Parathyroid adenoma (tissue), 2 donors: ENCODE measurements around the gene CYTL1.

Source experiments
- H2AFZ ChIP-seq: fragments of 300-600 bp; sonication (generic); one replicate; pipeline ENCODE4 v1.7.0; 2017; ENCODE audit warnings: antibody characterized with exemption, mild to moderate bottlenecking
- H3K27ac ChIP-seq: fragments of 300-600 bp; sonication (generic); one replicate; pipeline ENCODE4 v1.7.0; 2017
- H3K27me3 ChIP-seq: fragments of 300-600 bp; sonication (generic); one replicate; pipeline ENCODE4 v1.7.0; 2017; ENCODE audit warnings: low read length; ENCODE audit not compliant: control insufficient read depth, insufficient read depth
- H3K36me3 ChIP-seq: fragments of 300-600 bp; sonication (generic); one replicate; pipeline ENCODE4 v1.7.0; 2017; ENCODE audit warnings: low read length; ENCODE audit not compliant: control insufficient read depth, insufficient read depth
- H3K4me1 ChIP-seq: fragments of 300-600 bp; sonication (generic); one replicate; pipeline ENCODE4 v1.7.0; 2017; ENCODE audit warnings: control low read depth
- H3K4me2 ChIP-seq: fragments of 300-600 bp; sonication (generic); one replicate; pipeline ENCODE4 v1.7.0; 2017; ENCODE audit warnings: low read length
- H3K4me3 ChIP-seq: fragments of 300-600 bp; sonication (generic); one replicate; pipeline ENCODE4 v1.7.0; 2017; ENCODE audit warnings: low read depth, low read length
- H3K79me2 ChIP-seq: fragments of 300-600 bp; sonication (generic); one replicate; pipeline ENCODE4 v1.7.0; 2017; ENCODE audit warnings: control low read depth
- H3K9ac ChIP-seq: fragments of 300-600 bp; sonication (generic); one replicate; pipeline ENCODE4 v1.7.0; 2017; ENCODE audit warnings: mild to moderate bottlenecking
- H3K9me3 ChIP-seq: fragments of 300-600 bp; sonication (generic); one replicate; pipeline ENCODE4 v1.7.0; 2017; ENCODE audit warnings: low read length; ENCODE audit not compliant: control insufficient read depth
- TF ChIP-seq, protein P1 (sequence below): fragments of 300-600 bp; sonication (generic); IDR thresholded peaks from one replicate; pipeline ENCODE4 v1.7.0; 2017; ENCODE audit warnings: antibody characterized with exemption, mild to moderate bottlenecking
- donor health status: primary hyperparathyroidism.

CYTL1 gene

DNA sequence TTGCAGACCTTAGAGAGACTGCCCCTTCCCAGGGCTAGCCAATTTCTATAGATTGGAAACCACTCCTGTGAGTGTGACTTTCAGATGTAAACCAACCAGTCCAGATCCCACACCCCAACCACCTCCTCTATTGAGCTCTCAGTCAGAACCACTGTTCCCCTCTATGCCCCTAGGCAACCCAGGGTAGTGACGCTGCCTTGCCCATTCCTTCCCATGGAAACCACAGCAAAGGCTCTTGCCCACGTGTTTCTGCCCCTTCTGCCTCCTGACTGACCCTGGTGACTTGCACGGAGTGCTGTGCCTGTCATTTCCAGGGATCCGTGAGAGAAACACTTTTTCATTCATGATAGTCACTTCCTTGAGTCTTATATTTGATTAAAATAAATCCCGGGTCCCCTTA lies 32.4 kb downstream of the CYTL1 start:
- Histone ChIP-seq H3K27ac (no peak overlapping the region), H3K9me3 (no peaks in the 10 kb centered on the region)
- TF ChIP-seq, protein P1, sequence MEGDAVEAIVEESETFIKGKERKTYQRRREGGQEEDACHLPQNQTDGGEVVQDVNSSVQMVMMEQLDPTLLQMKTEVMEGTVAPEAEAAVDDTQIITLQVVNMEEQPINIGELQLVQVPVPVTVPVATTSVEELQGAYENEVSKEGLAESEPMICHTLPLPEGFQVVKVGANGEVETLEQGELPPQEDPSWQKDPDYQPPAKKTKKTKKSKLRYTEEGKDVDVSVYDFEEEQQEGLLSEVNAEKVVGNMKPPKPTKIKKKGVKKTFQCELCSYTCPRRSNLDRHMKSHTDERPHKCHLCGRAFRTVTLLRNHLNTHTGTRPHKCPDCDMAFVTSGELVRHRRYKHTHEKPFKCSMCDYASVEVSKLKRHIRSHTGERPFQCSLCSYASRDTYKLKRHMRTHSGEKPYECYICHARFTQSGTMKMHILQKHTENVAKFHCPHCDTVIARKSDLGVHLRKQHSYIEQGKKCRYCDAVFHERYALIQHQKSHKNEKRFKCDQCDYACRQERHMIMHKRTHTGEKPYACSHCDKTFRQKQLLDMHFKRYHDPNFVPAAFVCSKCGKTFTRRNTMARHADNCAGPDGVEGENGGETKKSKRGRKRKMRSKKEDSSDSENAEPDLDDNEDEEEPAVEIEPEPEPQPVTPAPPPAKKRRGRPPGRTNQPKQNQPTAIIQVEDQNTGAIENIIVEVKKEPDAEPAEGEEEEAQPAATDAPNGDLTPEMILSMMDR: no peak

DNA sequence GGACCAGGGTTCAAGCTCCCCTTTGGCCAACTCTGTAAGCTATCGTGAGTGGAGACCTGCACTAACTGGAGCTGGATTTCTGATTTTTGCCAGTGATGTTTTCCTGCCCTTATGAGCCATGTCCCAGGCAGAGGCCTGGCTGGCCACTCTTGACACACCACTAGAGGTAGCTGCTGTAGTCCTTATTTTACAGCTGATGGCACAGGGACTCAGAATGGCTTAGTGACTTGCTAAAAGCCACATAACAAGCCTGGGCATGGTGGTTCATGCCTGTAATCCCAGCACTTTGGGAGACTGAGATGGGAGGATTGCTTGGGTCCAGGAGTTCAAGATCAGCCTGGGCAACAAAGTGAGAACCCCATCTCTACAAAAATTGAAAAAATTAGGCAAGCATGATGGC lies 33.4 kb downstream of the CYTL1 start:
- Histone ChIP-seq H3K9ac (no peak overlapping the region), H3K9me3 (no peaks in the 10 kb centered on the region), H3K4me1 (no peaks in the 10 kb centered on the region), H3K36me3 (no peaks in the 10 kb centered on the region), H2AFZ (no peak overlapping the region), H3K27me3 (no peaks in the 10 kb centered on the region), H3K4me2 (no peak overlapping the region), H3K4me3 (no peak overlapping the region), H3K27ac (no peak overlapping the region), H3K79me2 (no peaks in the 10 kb centered on the region)
- TF ChIP-seq, protein P1: no peak

More for the DNA sequence above, 32.4 kb downstream of the CYTL1 start:
- no peaks in the 10 kb centered on the region for H3K4me1 ChIP-seq
- no peak overlapping the region for H2AFZ ChIP-seq
- no peak overlapping the region for H3K4me3 ChIP-seq
- H3K36me3 ChIP-seq: no peaks in the 10 kb centered on the region
- H3K79me2 ChIP-seq: no peaks in the 10 kb centered on the region
- H3K4me2 ChIP-seq: no peak overlapping the region
- H3K27me3 ChIP-seq: no peaks in the 10 kb centered on the region
- H3K9ac ChIP-seq: no peak overlapping the region

DNA sequence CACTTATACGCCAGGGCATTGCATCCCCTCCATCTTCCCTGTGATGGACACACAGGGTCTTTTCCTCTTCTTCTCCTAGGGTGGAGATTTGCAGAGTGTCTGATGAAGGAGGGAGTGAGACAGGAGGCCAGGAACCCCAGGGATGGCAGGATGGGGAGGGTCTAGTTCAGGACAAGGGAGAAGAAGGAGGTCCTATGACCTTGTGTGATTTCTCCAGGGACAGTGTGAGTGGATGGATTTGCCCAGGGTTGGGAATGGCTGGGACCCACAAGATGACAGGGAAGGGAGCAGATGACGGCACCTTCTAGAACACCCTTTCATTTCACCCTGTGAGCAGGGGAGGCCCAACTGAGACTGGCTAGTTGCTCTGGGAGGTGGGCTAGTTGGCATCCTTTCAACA lies 34.2 kb downstream of the CYTL1 start:
- no peak overlapping the region for H3K27ac ChIP-seq
- TF ChIP-seq, protein P1: no peak
- no peaks in the 10 kb centered on the region for H3K4me1 ChIP-seq
- no peaks in the 10 kb centered on the region for H3K79me2 ChIP-seq
- no peak overlapping the region for H2AFZ ChIP-seq
- no peaks in the 10 kb centered on the region for H3K27me3 ChIP-seq
- H3K36me3 ChIP-seq: no peaks in the 10 kb centered on the region
- no peak overlapping the region for H3K4me2 ChIP-seq
- no peak overlapping the region for H3K9ac ChIP-seq
- no peaks in the 10 kb centered on the region for H3K9me3 ChIP-seq
- H3K4me3 ChIP-seq: no peak overlapping the region

DNA sequence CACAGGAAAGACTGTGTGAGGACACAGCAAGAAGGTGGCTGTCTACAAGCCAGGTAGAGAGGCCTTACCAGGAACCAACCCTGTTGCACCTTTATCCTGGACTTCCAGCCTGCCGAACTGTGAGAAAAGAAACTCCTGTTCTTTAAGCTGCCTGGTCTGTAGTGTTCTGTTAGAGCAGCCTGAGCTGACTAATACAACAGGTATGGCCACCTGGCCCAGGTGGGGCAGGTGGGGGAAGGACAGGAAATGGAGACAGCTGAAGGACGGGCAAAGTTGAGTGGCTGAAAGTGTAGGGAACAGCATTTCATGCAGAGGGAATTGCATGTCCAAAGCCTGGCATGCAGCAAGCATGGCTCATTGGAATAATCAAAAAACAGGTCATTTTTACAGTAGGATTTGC lies 35.1 kb downstream of the CYTL1 start:
- Histone ChIP-seq H2AFZ (no peak overlapping the region), H3K4me3 (no peak overlapping the region), H3K27ac (no peak overlapping the region), H3K9ac (no peak overlapping the region), H3K9me3 (no peaks in the 10 kb centered on the region), H3K4me1 (no peaks in the 10 kb centered on the region), H3K27me3 (no peaks in the 10 kb centered on the region), H3K79me2 (no peaks in the 10 kb centered on the region), H3K4me2 (no peak overlapping the region), H3K36me3 (no peaks in the 10 kb centered on the region)
- TF ChIP-seq, protein P1: no peak

DNA sequence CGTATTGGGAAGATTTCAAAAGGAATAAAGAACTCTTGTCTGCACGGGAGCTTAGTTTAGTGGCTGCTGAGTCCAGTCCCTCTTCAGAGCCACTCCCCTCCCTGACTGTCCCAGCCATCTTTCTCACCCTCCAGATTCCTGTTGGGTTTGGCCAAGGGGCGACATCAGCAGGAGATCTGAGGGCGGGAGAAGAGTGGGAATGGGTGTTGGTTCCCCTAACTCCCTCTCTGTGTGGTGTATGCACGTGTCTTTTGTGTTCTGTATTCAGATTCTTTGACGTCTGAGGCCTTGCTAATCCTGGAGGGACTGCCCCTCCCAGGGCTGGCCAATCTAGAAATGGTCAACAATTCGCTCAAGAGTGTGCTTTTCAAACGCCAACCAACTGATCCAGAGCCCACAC lies 37.4 kb downstream of the CYTL1 start:
- no peaks in the 10 kb centered on the region for H3K4me1 ChIP-seq

More for the DNA sequence above, 37.4 kb downstream of the CYTL1 start:
- Histone ChIP-seq H3K36me3 (no peaks in the 10 kb centered on the region), H3K27ac (no peak overlapping the region), H3K4me2 (no peak overlapping the region), H3K4me3 (no peak overlapping the region), H3K9me3 (no peaks in the 10 kb centered on the region), H3K27me3 (no peaks in the 10 kb centered on the region), H2AFZ (no peak overlapping the region), H3K79me2 (no peaks in the 10 kb centered on the region), H3K9ac (no peak overlapping the region)
- TF ChIP-seq, protein P1: no peak
